ENCODE data around the gene LCE3B.

Gene LCE3B

DNA sequence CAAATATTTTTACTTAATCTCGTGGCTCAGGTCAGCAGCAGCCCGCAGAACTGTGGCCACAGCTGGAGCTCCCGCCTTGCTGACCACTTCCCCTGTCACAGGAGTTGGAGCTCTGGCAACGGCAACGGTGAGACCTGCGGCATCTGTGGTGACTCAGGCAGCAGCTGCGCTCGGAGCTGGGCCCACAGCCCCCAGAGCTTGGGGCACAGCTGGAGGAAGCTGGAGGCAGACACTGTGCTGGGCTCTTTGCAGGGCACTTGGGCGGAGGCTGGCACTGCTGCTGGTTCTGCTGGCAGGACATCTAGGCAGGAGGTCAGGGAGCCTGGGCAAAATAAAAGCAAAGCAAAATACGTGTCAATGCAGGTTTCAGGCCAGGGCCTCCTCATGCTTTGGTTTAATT, 9.2 kb downstream of the LCE3B start, which contains the start of gene LCE3A:
Gene LCE3A, minus strand, starts transcription at position 301 of the 400 bp plus-strand sequence. Its CDS starts 0 bp downstream, at position 301.
- H3K27ac ChIP-seq (ENCODE audit: low read length): no peak within 1 kb of the TSS
- H3K27me3 ChIP-seq (ENCODE audit: low read depth, low read length): no peaks in the 10 kb centered on the region
- H3K9me3 ChIP-seq (ENCODE audit: control insufficient read depth in 1 of 2, low read length in 2 of 2): peaks cover 5 to 16% of the 10 kb centered on the region in 2 donors
- no peaks in the 10 kb centered on the region for H3K4me1 ChIP-seq (ENCODE audit: control insufficient read depth in 1 of 2, insufficient read depth in 2 of 2, low read length in 2 of 2)
- H3K36me3 ChIP-seq (ENCODE audit: control insufficient read depth in 1 of 2, insufficient read depth in 2 of 2, low read length in 2 of 2): no peaks in the 10 kb centered on the region
- no peak within 1 kb of the TSS for H3K4me3 ChIP-seq (ENCODE audit: low read depth in 1 of 2, low read length in 2 of 2)

DNA sequence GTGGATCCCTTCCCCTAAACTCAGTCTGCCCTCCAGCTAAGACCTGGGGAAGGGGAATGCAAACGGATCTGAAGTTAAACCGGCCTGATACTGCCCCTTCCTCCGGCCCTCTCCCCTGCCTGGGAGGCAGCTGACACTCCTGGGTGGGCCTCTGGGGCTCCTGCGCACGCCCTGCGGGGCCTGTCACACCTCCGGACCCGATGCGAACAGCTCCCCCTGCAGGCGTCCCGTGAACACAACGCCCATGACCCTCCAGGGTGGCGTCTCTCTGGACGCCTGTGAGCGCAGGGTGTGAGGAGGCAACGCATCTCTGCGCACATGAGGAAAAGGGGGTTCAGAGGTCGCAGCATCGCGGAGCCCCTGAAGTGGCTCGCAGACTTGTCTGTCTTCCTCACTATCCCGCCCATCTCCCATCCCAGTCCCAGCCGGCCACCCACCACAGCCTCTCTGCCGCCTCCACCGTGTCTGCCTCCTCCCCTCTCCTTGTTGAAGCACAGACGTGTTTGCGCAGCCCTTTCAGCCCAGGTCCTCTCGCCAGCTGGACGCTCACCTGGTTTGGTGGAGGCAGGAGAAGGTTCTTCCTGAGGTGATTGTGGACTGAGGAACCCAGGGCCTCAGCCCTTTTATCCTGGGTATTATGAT, 9.7 kb downstream of the LCE3B start:
- H3K4me3 ChIP-seq (ENCODE audit: low read depth in 1 of 2, low read length in 2 of 2): no peak overlapping the region

DNA sequence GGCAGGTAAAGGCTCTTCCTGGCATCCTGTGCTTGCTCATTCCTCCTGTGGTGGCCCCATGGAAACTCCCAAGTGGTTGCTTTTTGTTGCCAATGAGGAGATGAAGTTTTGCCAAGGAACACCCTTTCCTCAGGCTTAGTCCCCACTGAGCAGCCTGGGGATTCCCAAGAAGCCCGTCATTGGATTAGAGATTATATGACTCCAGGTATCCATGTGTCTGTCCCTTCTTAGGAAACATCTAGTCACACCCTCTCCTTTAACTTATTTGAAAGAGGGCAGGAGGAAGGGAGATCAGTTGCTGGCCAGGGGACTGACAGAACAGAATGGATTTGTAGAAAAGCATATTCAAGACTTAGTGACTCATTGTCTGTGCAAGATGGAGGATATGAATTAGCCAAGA, 13.1 kb downstream of the LCE3B start:
- H3K27ac ChIP-seq (ENCODE audit: low read length): no peak overlapping the region
- H3K4me1 ChIP-seq (ENCODE audit: control insufficient read depth in 1 of 2, insufficient read depth in 2 of 2, low read length in 2 of 2): no peaks in the 10 kb centered on the region
- H3K9me3 ChIP-seq (ENCODE audit: control insufficient read depth in 1 of 2, low read length in 2 of 2): peaks cover 0 to 5% of the 10 kb centered on the region in 2 donors
- H3K36me3 ChIP-seq (ENCODE audit: control insufficient read depth in 1 of 2, insufficient read depth in 2 of 2, low read length in 2 of 2): no peaks in the 10 kb centered on the region
- no peaks in the 10 kb centered on the region for H3K27me3 ChIP-seq (ENCODE audit: low read depth, low read length)
- H3K4me3 ChIP-seq (ENCODE audit: low read depth in 1 of 2, low read length in 2 of 2): no peak overlapping the region

More for the DNA sequence above, 9.7 kb downstream of the LCE3B start:
- H3K27me3 ChIP-seq (ENCODE audit: low read depth, low read length): no peaks in the 10 kb centered on the region
- no peak overlapping the region for H3K27ac ChIP-seq (ENCODE audit: low read length)
- no peaks in the 10 kb centered on the region for H3K4me1 ChIP-seq (ENCODE audit: control insufficient read depth in 1 of 2, insufficient read depth in 2 of 2, low read length in 2 of 2)
- peaks cover 5 to 15% of the 10 kb centered on the region in 2 donors for H3K9me3 ChIP-seq (ENCODE audit: control insufficient read depth in 1 of 2, low read length in 2 of 2)
- H3K36me3 ChIP-seq (ENCODE audit: control insufficient read depth in 1 of 2, insufficient read depth in 2 of 2, low read length in 2 of 2): no peaks in the 10 kb centered on the region

DNA sequence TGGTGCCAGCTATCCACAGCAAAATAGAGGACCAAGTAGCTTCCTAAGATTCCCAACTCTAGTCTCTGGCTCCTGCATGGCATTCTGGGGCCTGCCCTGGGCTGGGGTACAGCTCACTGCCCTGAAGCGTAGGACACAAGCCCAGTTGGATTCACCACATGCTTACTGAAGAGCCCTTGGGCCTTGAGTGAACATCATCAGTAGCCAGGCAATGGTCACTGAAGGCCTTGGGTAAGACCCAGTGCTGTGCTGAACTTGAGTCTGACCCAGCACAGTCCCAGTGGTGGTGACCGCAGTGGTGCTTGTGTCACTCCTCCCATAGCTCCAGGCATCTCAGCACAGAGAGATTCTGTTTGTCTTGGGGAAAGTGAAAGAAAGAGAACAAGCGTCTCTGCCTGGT, 17.0 kb downstream of the LCE3B start:
- Histone ChIP-seq H3K27me3 (ENCODE audit: low read depth, low read length) (no peaks in the 10 kb centered on the region), H3K4me3 (ENCODE audit: low read depth in 1 of 2, low read length in 2 of 2) (no peak overlapping the region), H3K36me3 (ENCODE audit: control insufficient read depth in 1 of 2, insufficient read depth in 2 of 2, low read length in 2 of 2) (no peaks in the 10 kb centered on the region), H3K4me1 (ENCODE audit: control insufficient read depth in 1 of 2, insufficient read depth in 2 of 2, low read length in 2 of 2) (no peaks in the 10 kb centered on the region), H3K27ac (ENCODE audit: low read length) (no peak overlapping the region), H3K9me3 (ENCODE audit: control insufficient read depth in 1 of 2, low read length in 2 of 2) (peaks cover 0 to 13% of the 10 kb centered on the region in 2 donors)

DNA sequence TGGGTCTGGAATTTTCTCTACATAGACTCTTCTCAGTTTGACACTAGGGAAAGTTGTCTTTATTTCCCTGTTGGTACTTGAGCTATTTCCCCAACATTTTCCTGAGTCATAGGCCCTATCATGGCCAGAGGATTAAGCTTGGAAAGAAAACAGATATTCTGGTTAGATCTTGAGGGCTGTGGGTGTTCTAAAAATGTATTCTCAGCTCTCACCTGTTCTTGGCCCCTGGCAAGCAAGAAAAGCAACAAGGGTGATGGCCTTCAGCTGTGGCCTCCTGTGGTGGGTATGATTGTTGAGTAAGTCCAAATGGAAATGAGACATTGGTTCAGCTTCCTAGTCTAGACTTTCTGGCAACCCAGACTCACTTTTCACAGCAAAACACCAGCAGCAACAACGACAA, 26.7 kb downstream of the LCE3B start:
- Histone ChIP-seq H3K9me3 (ENCODE audit: control insufficient read depth in 1 of 2, low read length in 2 of 2) (peaks cover 0 to 10% of the 10 kb centered on the region in 2 donors), H3K27ac (ENCODE audit: low read length) (no peak overlapping the region), H3K4me1 (ENCODE audit: control insufficient read depth in 1 of 2, insufficient read depth in 2 of 2, low read length in 2 of 2) (no peaks in the 10 kb centered on the region), H3K36me3 (ENCODE audit: control insufficient read depth in 1 of 2, insufficient read depth in 2 of 2, low read length in 2 of 2) (no peaks in the 10 kb centered on the region), H3K27me3 (ENCODE audit: low read depth, low read length) (no peaks in the 10 kb centered on the region), H3K4me3 (ENCODE audit: low read depth in 1 of 2, low read length in 2 of 2) (no peak overlapping the region)

- no peak overlapping the region for H3K27ac ChIP-seq (ENCODE audit: low read length)
- H3K27me3 ChIP-seq (ENCODE audit: low read depth, low read length): no peaks in the 10 kb centered on the region
- no peak overlapping the region for H3K4me3 ChIP-seq (ENCODE audit: low read depth in 1 of 2, low read length in 2 of 2)
- H3K9me3 ChIP-seq (ENCODE audit: control insufficient read depth in 1 of 2, low read length in 2 of 2): peaks cover 0 to 2% of the 10 kb centered on the region in 2 donors
- no peaks in the 10 kb centered on the region for H3K36me3 ChIP-seq (ENCODE audit: control insufficient read depth in 1 of 2, insufficient read depth in 2 of 2, low read length in 2 of 2)
- no peaks in the 10 kb centered on the region for H3K4me1 ChIP-seq (ENCODE audit: control insufficient read depth in 1 of 2, insufficient read depth in 2 of 2, low read length in 2 of 2)
Observed at GRCh38 chr1:152643945-152644344, 30.3 kb downstream of the LCE3B start.

DNA sequence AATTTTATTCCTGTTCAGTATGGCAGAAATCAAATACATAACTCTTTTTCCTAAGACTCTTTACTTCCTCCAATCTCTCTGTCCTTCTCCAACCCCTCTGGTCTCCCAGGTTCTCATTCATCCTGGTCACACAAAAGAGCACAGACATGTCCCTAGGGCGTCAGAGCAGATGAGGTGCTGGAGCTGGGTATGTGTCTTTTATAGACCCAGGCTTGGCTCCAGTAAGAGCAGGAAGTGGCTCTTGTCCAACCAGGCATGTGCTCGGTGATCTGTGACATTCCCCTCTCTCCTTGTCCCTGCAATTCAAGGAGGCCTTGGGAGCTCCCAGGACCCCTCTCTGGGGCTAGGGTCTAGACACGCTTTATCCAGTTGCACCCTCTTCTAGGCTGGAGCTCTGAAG, 31.5 kb downstream of the LCE3B start:
- no peak overlapping the region for H3K27ac ChIP-seq (ENCODE audit: low read length)

GRCh38 chr1:152646656-152647055, 33.0 kb downstream of the LCE3B start:
- Histone ChIP-seq H3K27ac (ENCODE audit: low read length) (no peak overlapping the region), H3K9me3 (ENCODE audit: control insufficient read depth in 1 of 2, low read length in 2 of 2) (no peaks in the 10 kb centered on the region), H3K4me1 (ENCODE audit: control insufficient read depth in 1 of 2, insufficient read depth in 2 of 2, low read length in 2 of 2) (no peaks in the 10 kb centered on the region), H3K4me3 (ENCODE audit: low read depth in 1 of 2, low read length in 2 of 2) (no peak overlapping the region), H3K27me3 (ENCODE audit: low read depth, low read length) (no peaks in the 10 kb centered on the region), H3K36me3 (ENCODE audit: control insufficient read depth in 1 of 2, insufficient read depth in 2 of 2, low read length in 2 of 2) (no peaks in the 10 kb centered on the region)

More for the DNA sequence above, 31.5 kb downstream of the LCE3B start:
- Histone ChIP-seq H3K36me3 (ENCODE audit: control insufficient read depth in 1 of 2, insufficient read depth in 2 of 2, low read length in 2 of 2) (no peaks in the 10 kb centered on the region), H3K4me3 (ENCODE audit: low read depth in 1 of 2, low read length in 2 of 2) (no peak overlapping the region), H3K27me3 (ENCODE audit: low read depth, low read length) (no peaks in the 10 kb centered on the region), H3K9me3 (ENCODE audit: control insufficient read depth in 1 of 2, low read length in 2 of 2) (no peaks in the 10 kb centered on the region), H3K4me1 (ENCODE audit: control insufficient read depth in 1 of 2, insufficient read depth in 2 of 2, low read length in 2 of 2) (no peaks in the 10 kb centered on the region)

DNA sequence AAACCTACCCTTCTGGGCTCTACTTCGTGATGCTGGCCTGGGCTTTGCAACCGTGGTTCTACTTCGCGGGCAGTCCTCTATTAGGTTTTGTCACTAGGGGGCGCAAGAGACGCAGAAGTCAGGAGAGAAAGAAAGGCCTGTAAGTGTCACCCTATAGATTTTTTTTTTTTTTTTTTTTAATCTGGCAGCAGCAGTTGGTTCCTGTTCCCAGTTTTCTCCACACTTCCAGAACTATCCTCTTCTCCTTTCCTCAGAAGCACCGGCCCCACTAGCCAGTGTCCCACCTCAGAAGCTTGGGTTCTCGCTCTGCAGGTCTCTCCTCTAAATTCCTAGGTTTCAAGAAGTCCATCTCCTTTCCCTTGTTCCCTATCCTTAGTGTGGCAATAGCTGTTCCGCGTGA, 40.5 kb downstream of the LCE3B start:
- Histone ChIP-seq H3K4me1 (ENCODE audit: control insufficient read depth in 1 of 2, insufficient read depth in 2 of 2, low read length in 2 of 2) (no peaks in the 10 kb centered on the region), H3K27ac (ENCODE audit: low read length) (no peak overlapping the region), H3K4me3 (ENCODE audit: low read depth in 1 of 2, low read length in 2 of 2) (no peak overlapping the region), H3K9me3 (ENCODE audit: control insufficient read depth in 1 of 2, low read length in 2 of 2) (no peaks in the 10 kb centered on the region), H3K27me3 (ENCODE audit: low read depth, low read length) (no peaks in the 10 kb centered on the region), H3K36me3 (ENCODE audit: control insufficient read depth in 1 of 2, insufficient read depth in 2 of 2, low read length in 2 of 2) (no peaks in the 10 kb centered on the region)

DNA sequence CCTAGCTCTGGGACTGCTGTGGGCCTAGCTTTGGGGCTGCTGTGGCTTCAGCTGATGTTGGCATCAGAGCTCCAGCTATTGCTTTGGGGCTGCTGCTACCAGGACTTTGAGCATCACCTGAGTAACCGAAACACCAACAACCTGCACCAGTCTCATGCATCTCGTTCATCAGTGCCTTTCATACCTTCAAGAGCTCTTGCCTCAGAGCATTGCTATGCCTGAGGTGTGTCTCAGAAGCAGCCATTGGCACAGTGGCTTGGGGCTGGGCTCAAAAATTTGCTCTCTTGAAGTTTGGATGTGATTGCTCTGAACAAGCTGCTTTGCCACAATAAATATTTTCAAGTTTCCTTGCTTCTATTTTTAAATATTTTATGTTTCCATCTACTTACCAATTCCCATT, 42.8 kb downstream of the LCE3B start:
- Histone ChIP-seq H3K4me1 (ENCODE audit: control insufficient read depth in 1 of 2, insufficient read depth in 2 of 2, low read length in 2 of 2) (no peaks in the 10 kb centered on the region), H3K36me3 (ENCODE audit: control insufficient read depth in 1 of 2, insufficient read depth in 2 of 2, low read length in 2 of 2) (no peaks in the 10 kb centered on the region), H3K9me3 (ENCODE audit: control insufficient read depth in 1 of 2, low read length in 2 of 2) (no peaks in the 10 kb centered on the region), H3K4me3 (ENCODE audit: low read depth in 1 of 2, low read length in 2 of 2) (no peak overlapping the region), H3K27me3 (ENCODE audit: low read depth, low read length) (no peaks in the 10 kb centered on the region), H3K27ac (ENCODE audit: low read length) (no peak overlapping the region)

DNA sequence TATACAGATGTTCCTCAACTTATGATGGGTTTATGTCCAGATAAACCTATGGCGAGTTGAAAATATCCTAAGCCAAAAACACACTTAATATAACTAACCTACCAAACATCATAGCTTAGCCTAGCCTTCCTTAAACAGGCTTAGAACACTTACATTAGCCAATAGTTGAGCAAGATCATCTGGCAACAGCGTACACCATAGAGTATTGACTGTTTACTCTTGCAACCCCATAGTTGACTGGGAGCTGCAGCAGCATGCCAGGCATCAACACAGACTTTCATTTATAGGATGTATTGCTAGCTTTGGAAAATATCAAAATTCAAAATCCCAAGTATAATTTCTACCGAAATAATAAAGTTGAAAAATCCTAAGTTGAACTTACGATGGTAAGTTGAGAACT, 44.1 kb downstream of the LCE3B start:
- H3K27ac ChIP-seq (ENCODE audit: low read length): no peak overlapping the region

GRCh38 chr1:152658649-152659048, 45.0 kb downstream of the LCE3B start:
- H3K9me3 ChIP-seq (ENCODE audit: control insufficient read depth in 1 of 2, low read length in 2 of 2): no peaks in the 10 kb centered on the region
- no peak overlapping the region for H3K27ac ChIP-seq (ENCODE audit: low read length)
- H3K36me3 ChIP-seq (ENCODE audit: control insufficient read depth in 1 of 2, insufficient read depth in 2 of 2, low read length in 2 of 2): no peaks in the 10 kb centered on the region
- H3K27me3 ChIP-seq (ENCODE audit: low read depth, low read length): no peaks in the 10 kb centered on the region
- H3K4me3 ChIP-seq (ENCODE audit: low read depth in 1 of 2, low read length in 2 of 2): no peak overlapping the region
- H3K4me1 ChIP-seq (ENCODE audit: control insufficient read depth in 1 of 2, insufficient read depth in 2 of 2, low read length in 2 of 2): no peaks in the 10 kb centered on the region

More for the DNA sequence above, 44.1 kb downstream of the LCE3B start:
- Histone ChIP-seq H3K4me1 (ENCODE audit: control insufficient read depth in 1 of 2, insufficient read depth in 2 of 2, low read length in 2 of 2) (no peaks in the 10 kb centered on the region), H3K27me3 (ENCODE audit: low read depth, low read length) (no peaks in the 10 kb centered on the region), H3K4me3 (ENCODE audit: low read depth in 1 of 2, low read length in 2 of 2) (no peak overlapping the region), H3K36me3 (ENCODE audit: control insufficient read depth in 1 of 2, insufficient read depth in 2 of 2, low read length in 2 of 2) (no peaks in the 10 kb centered on the region), H3K9me3 (ENCODE audit: control insufficient read depth in 1 of 2, low read length in 2 of 2) (no peaks in the 10 kb centered on the region)

Measured in muscle layer of duodenum (tissue), 2 donors.